NOMO-1 treated with DMSO at 0.1 percent for 48 hours (cell line): ENCODE data around the gene ADCY3.

Experiments used
- DNase-seq: peaks from one replicate; lab custom pipeline; 2025; ENCODE audit not compliant: unreplicated experiment; lab: John Stamatoyannopoulos, UW

Gene ADCY3

GRCh38 chr2:24877067-24877466 lies 43.0 kb downstream of the ADCY3 start:
- DNase-seq = no peak

- DNase-seq = no peak
These were observed 44.1 kb downstream of the ADCY3 start for GRCh38 chr2:24875901-24876300.

- DNase-seq = no peak
These were observed 44.8 kb downstream of the ADCY3 start for GRCh38 chr2:24875272-24875671.

GRCh38 chr2:24874035-24874434 lies 46.0 kb downstream of the ADCY3 start:
- DNase-seq = no peak

GRCh38 chr2:24873619-24874018 lies 46.4 kb downstream of the ADCY3 start:
- DNase-seq = no peak

- DNase-seq = no peak
These were observed 47.5 kb downstream of the ADCY3 start for GRCh38 chr2:24872344-24873115.

- DNase-seq = no peak
These were observed 48.1 kb downstream of the ADCY3 start for GRCh38 chr2:24871852-24872333.

- DNase-seq = no peak
These were observed 48.9 kb downstream of the ADCY3 start for GRCh38 chr2:24870891-24871705.

GRCh38 chr2:24870440-24870839 lies 49.6 kb downstream of the ADCY3 start:
- DNase-seq = no peak

- no peak for DNase-seq
These were observed 53.1 kb downstream of the ADCY3 start for GRCh38 chr2:24866946-24867345.

- DNase-seq = no peak
These were observed 56.4 kb downstream of the ADCY3 start for GRCh38 chr2:24863641-24864040.

GRCh38 chr2:24861500-24861899 lies 58.5 kb downstream of the ADCY3 start:
- no peak for DNase-seq

- DNase-seq = no peak
These were observed 59.4 kb downstream of the ADCY3 start for GRCh38 chr2:24860631-24861030.

- DNase-seq = no peak
These were observed 60.0 kb downstream of the ADCY3 start for GRCh38 chr2:24859968-24860600.

- no peak for DNase-seq
These were observed 61.0 kb downstream of the ADCY3 start for GRCh38 chr2:24858996-24859395.

- DNase-seq = no peak
These were observed 62.3 kb downstream of the ADCY3 start for GRCh38 chr2:24857746-24858145.

GRCh38 chr2:24856791-24857211 lies 63.2 kb downstream of the ADCY3 start:
- no peak for DNase-seq

- no peak for DNase-seq
These were observed 64.3 kb downstream of the ADCY3 start for GRCh38 chr2:24855726-24856125.

- no peak for DNase-seq
These were observed 64.9 kb downstream of the ADCY3 start for GRCh38 chr2:24855022-24855622.

- no peak for DNase-seq
These were observed 66.0 kb downstream of the ADCY3 start for GRCh38 chr2:24853996-24854395.

GRCh38 chr2:24853046-24853445 lies 67.0 kb downstream of the ADCY3 start:
- no peak for DNase-seq
